Measurements from ENCODE around the gene ZXDA.
A peak's percentile ranks its signal among the peaks of the same experiment; 100 is the strongest.
"Not testable (repeated sequence)": the region's sequence is repeated elsewhere in the genome, so short reads cannot be mapped to it uniquely, and the experiment has no call there.

Gene ZXDA, protein sequence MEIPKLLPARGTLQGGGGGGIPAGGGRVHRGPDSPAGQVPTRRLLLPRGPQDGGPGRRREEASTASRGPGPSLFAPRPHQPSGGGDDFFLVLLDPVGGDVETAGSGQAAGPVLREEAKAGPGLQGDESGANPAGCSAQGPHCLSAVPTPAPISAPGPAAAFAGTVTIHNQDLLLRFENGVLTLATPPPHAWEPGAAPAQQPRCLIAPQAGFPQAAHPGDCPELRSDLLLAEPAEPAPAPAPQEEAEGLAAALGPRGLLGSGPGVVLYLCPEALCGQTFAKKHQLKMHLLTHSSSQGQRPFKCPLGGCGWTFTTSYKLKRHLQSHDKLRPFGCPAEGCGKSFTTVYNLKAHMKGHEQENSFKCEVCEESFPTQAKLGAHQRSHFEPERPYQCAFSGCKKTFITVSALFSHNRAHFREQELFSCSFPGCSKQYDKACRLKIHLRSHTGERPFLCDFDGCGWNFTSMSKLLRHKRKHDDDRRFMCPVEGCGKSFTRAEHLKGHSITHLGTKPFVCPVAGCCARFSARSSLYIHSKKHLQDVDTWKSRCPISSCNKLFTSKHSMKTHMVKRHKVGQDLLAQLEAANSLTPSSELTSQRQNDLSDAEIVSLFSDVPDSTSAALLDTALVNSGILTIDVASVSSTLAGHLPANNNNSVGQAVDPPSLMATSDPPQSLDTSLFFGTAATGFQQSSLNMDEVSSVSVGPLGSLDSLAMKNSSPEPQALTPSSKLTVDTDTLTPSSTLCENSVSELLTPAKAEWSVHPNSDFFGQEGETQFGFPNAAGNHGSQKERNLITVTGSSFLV

DNA sequence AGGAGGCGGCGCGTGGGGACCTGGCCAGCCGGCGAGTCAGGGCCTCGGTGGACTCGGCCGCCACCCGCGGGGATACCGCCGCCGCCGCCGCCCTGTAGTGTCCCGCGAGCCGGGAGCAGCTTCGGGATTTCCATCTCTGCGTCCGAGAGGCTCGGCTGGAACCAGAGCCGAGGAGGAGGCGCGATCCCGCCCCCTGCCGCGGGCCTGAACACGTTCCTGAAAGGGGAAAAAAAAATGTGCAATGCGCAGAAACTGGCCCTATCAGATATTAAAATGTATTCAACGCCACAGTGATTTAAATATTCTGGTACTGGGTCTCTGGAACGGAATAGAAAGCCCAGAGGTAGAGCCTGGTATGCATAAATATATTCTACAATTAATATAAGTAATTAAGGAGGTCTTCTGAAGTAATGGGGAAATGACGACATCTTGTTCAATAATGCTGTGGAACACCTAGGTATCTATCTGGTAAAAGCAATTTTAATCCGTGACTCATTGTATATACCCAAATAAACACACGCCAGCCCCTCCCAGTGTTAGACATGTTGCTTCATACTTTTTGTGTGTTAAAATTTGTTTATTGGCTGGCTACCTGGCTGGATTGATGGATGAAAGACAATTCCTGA lies at the start of gene ZXDA:
ZXDA (minus strand) TSS at position 172 of the 626 bp plus-strand sequence; CDS start at position 134, 38 bp downstream.
- not testable (repeated sequence) for DNase-seq (ENCODE audit: low read depth)
- peak within 1 kb of the TSS; percentile 48 for H3K4me3 ChIP-seq (ENCODE audit: low read depth, low read length)

DNA sequence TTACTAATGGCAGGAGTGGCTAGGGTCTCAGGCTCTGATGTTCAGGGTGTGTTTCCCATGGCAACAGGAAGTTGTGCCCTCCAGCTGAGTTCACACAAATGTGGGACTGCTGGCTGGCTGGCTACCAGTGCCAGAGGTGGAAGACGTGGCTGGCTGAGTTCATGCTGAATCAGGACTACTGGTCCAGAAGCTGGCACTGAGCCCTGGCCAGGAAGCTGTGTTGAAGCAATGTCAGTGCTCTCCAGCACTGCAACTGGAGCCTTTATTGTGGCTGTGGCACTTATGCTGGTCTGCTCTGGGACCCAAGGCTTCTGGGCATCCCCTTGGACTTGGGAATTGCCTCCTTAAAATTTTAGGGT lies 42.0 kb upstream of the ZXDA start:
- DNase-seq (ENCODE audit: low read depth), result no peak
- TF ChIP-seq CTCF (IDR thresholded peaks at IDR 0.05; ENCODE audit: control insufficient read depth, extremely low read depth, insufficient read depth), result no peak
- no peak overlapping the region for H3K4me3 ChIP-seq (ENCODE audit: low read depth, low read length)

- no peak for DNase-seq (ENCODE audit: low read depth)
These were observed 41.5 kb upstream of the ZXDA start for GRCh38 chrX:57951666-57952319.

DNA sequence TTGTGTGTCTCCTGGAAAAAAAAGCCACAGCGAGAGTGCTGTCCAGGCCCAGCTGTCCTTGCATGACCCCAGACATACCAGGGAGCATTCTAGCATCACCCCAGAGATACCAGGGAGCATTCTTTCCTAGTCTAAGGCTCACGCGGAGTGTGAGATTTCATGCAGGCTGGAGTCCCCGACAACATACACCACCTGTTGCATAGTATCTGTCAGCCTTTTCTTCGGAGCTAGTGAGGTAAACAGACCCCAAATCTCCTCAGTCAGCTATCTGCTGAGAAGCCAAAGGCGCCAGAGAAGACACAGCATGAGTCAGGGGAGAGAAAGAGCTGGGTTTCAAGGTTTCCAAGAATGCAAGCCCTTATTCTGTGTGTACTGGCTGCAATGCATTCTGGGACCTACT lies 23.1 kb upstream of the ZXDA start:
- no peak for TF ChIP-seq CTCF (IDR thresholded peaks at IDR 0.05; ENCODE audit: control insufficient read depth, extremely low read depth, insufficient read depth)
- H3K4me3 ChIP-seq (ENCODE audit: low read depth, low read length), result no peak overlapping the region
- DNase-seq (ENCODE audit: low read depth), result no peak

More at GRCh38 chrX:57951666-57952319, 41.5 kb upstream of the ZXDA start:
- no peak for TF ChIP-seq CTCF (IDR thresholded peaks at IDR 0.05; ENCODE audit: control insufficient read depth, extremely low read depth, insufficient read depth)
- H3K4me3 ChIP-seq (ENCODE audit: low read depth, low read length), result no peak overlapping the region

GRCh38 chrX:57932266-57932665 lies 22.0 kb upstream of the ZXDA start:
- no peak for DNase-seq (ENCODE audit: low read depth)
- no peak for TF ChIP-seq CTCF (IDR thresholded peaks at IDR 0.05; ENCODE audit: control insufficient read depth, extremely low read depth, insufficient read depth)
- H3K4me3 ChIP-seq (ENCODE audit: low read depth, low read length), result no peak overlapping the region

- no peak for DNase-seq (ENCODE audit: low read depth)
- TF ChIP-seq CTCF (IDR thresholded peaks at IDR 0.05; ENCODE audit: control insufficient read depth, extremely low read depth, insufficient read depth), result no peak
- H3K4me3 ChIP-seq (ENCODE audit: low read depth, low read length), result no peak overlapping the region
These were observed 19.8 kb upstream of the ZXDA start for GRCh38 chrX:57930051-57930450.

- DNase-seq (ENCODE audit: low read depth), result no peak
- H3K4me3 ChIP-seq (ENCODE audit: low read depth, low read length), result no peak overlapping the region
- TF ChIP-seq CTCF (IDR thresholded peaks at IDR 0.05; ENCODE audit: control insufficient read depth, extremely low read depth, insufficient read depth), result peak; percentile 63
These were observed 19.1 kb upstream of the ZXDA start for GRCh38 chrX:57929373-57929772.

Data from LNCaP clone FGC (cell line).